Skeletal muscle cell (primary cell): ENCODE measurements around the gene ZNF700.
"Not testable (repeated sequence)": the region's sequence is repeated elsewhere in the genome, so short reads cannot be mapped to it uniquely, and the experiment has no call there.

ENCODE experiments used
- DNase-seq: peaks from one replicate; pipeline ENCODE4 v3.0.0-alpha.2; 2010; ENCODE audit warnings: low read depth
- H3K4me3 ChIP-seq: 2 replicates; pipeline ENCODE4 v1.5.1; 2011; ENCODE audit warnings: low read depth, mild to moderate bottlenecking, control low read depth, low read length, moderate library complexity

Gene ZNF700

GRCh38 chr19:11924886-11925650 is at the start of gene ZNF700:
Gene ZNF700, plus strand, starts transcription at chr19:11925107. Its CDS starts 104 bp downstream, at chr19:11925211.
- H3K4me3 ChIP-seq: peak within 1 kb of the TSS; percentile 90
- DNase-seq: peak; percentile 57

- DNase-seq: not testable (repeated sequence)
These were observed 45.1 kb upstream of the ZNF700 start for GRCh38 chr19:11879687-11880266.

GRCh38 chr19:11880598-11880997 is 44.3 kb upstream of the ZNF700 start:
- no peak overlapping the region for H3K4me3 ChIP-seq
- no peak for DNase-seq

More at GRCh38 chr19:11879687-11880266, 45.1 kb upstream of the ZNF700 start:
- not testable (repeated sequence) for H3K4me3 ChIP-seq

GRCh38 chr19:11881151-11881800 is 43.6 kb upstream of the ZNF700 start:
- H3K4me3 ChIP-seq: no peak overlapping the region
- DNase-seq: no peak

GRCh38 chr19:11882606-11883005 is 42.3 kb upstream of the ZNF700 start:
- H3K4me3 ChIP-seq: no peak overlapping the region
- DNase-seq: no peak

- no peak for DNase-seq
- H3K4me3 ChIP-seq: peak overlapping the region; percentile 58
These were observed 37.7 kb upstream of the ZNF700 start for GRCh38 chr19:11887234-11887610.

- DNase-seq: no peak
- H3K4me3 ChIP-seq: peak within 1 kb of the TSS; percentile 58
These were observed 37.0 kb upstream of the ZNF700 start, which contains the start of gene ZNF69 for GRCh38 chr19:11887611-11888531. Gene ZNF69, plus strand, starts transcription at chr19:11887782. Its CDS starts 142 bp downstream, at chr19:11887924.

GRCh38 chr19:11889901-11890300 is 35.0 kb upstream of the ZNF700 start:
- not testable (repeated sequence) for H3K4me3 ChIP-seq, DNase-seq

GRCh38 chr19:11890634-11891033 is 34.3 kb upstream of the ZNF700 start:
- no peak overlapping the region for H3K4me3 ChIP-seq
- no peak for DNase-seq

GRCh38 chr19:11894851-11895250 is 30.1 kb upstream of the ZNF700 start:
- no peak for DNase-seq
- no peak overlapping the region for H3K4me3 ChIP-seq

- no peak overlapping the region for H3K4me3 ChIP-seq
- DNase-seq: no peak
These were observed 22.7 kb upstream of the ZNF700 start for GRCh38 chr19:11902228-11902627.

GRCh38 chr19:11905928-11906327 is 19.0 kb upstream of the ZNF700 start:
- DNase-seq: no peak
- no peak overlapping the region for H3K4me3 ChIP-seq

GRCh38 chr19:11911937-11912336 is 13.0 kb upstream of the ZNF700 start:
- DNase-seq: not testable (repeated sequence)

GRCh38 chr19:11914417-11915051 is 10.4 kb upstream of the ZNF700 start:
- not testable (repeated sequence) for H3K4me3 ChIP-seq, DNase-seq

More at GRCh38 chr19:11911937-11912336, 13.0 kb upstream of the ZNF700 start:
- H3K4me3 ChIP-seq: not testable (repeated sequence)

- no peak for DNase-seq
- H3K4me3 ChIP-seq: no peak overlapping the region
These were observed 2.9 kb upstream of the ZNF700 start for GRCh38 chr19:11921852-11922495.

GRCh38 chr19:11925651-11926187 is 812 bp downstream of the ZNF700 start:
- H3K4me3 ChIP-seq: peak overlapping the region; percentile 90
- not testable (repeated sequence) for DNase-seq

- no peak for DNase-seq
- H3K4me3 ChIP-seq: no peak overlapping the region
These were observed 2.3 kb downstream of the ZNF700 start for GRCh38 chr19:11927227-11927626.

GRCh38 chr19:11931051-11931450 is 6.1 kb downstream of the ZNF700 start:
- DNase-seq: no peak
- H3K4me3 ChIP-seq: no peak overlapping the region
